Kidney (tissue), 14 donors: ENCODE measurements around the gene ZP2. TPM values are rescaled to one million over a fixed set of nuclear protein-coding genes. Genes with fewer than 3 reads are reported as not detected.
"Not testable (repeated sequence)": the region's sequence is repeated elsewhere in the genome, so short reads cannot be mapped to it uniquely, and the experiment has no call there.

Experiments used
- DNase-seq, 5 donors: peaks; one replicate each; pipeline ENCODE4 v3.0.0-alpha.2; 2013 to 2020
- FAIRE-seq: peaks from 2 replicates; lab custom pipeline; 2012; peaks lifted over from hg19 to GRCh38; lab: Jason Lieb, UNC
- H3K27ac ChIP-seq, 2 donors: one replicate each; pipeline ENCODE4 v1.7.0; 2013; ENCODE audit warnings: low read depth in 2 of 2, low read length in 2 of 2, inconsistent platforms in 1 of 2
- H3K27me3 ChIP-seq: one replicate; pipeline ENCODE4 v1.7.1; 2013; ENCODE audit warnings: low read length, inconsistent platforms; ENCODE audit not compliant: control insufficient read depth, insufficient read depth
- H3K36me3 ChIP-seq, 3 donors: one replicate each; pipeline versions ENCODE4 v1.7.0 to v1.7.1; 2013; ENCODE audit warnings: low read length in 3 of 3, control low read depth in 1 of 3, inconsistent platforms in 1 of 3; ENCODE audit not compliant: insufficient read depth in 3 of 3, control insufficient read depth in 2 of 3
- H3K4me1 ChIP-seq, 3 donors: one replicate each; pipeline versions ENCODE4 v1.7.0 to v1.7.1; 2013; ENCODE audit warnings: low read length in 3 of 3, inconsistent platforms in 1 of 3, low read depth in 1 of 3; ENCODE audit not compliant: control insufficient read depth in 2 of 3, insufficient read depth in 2 of 3
- H3K4me3 ChIP-seq, 3 donors: one replicate each; pipeline versions ENCODE4 v1.7.0 to v1.8.1; 2013; ENCODE audit warnings: low read length in 3 of 3, control low read depth in 1 of 3, inconsistent platforms in 1 of 3
- H3K9ac ChIP-seq, 3 donors: one replicate each; pipeline versions ENCODE4 v1.7.0 to v1.7.1; 2013; ENCODE audit warnings: low read length in 3 of 3, control low read depth in 1 of 3, inconsistent platforms in 1 of 3
- H3K9me3 ChIP-seq, 3 donors: one replicate each; pipeline versions ENCODE4 v1.7.0 to v1.7.1; 2013; ENCODE audit warnings: low read length in 3 of 3, control low read depth in 1 of 3, inconsistent platforms in 1 of 3; ENCODE audit not compliant: control insufficient read depth in 2 of 3, insufficient read depth in 1 of 3
- CTCF ChIP-seq: IDR thresholded peaks from 3 replicates; pipeline ENCODE4 v1.5.1; 2012; ENCODE audit warnings: mild to moderate bottlenecking, moderate library complexity, borderline replicate concordance; ENCODE audit not compliant: insufficient read depth; ENCODE audit errors: extremely low read depth
- intact Hi-C: fragments of 100-400 bp; cut with DNase I; formaldehyde crosslinking; loops from one replicate; pipeline ENCODE4 v1.11.1; 2022
- polyA plus RNA-seq: library from polyadenylated mRNA; stranded (reverse); fragments of 350-450 nt; fragmentation: Illumina TruSeq; extraction: RNeasy Lipid Tissue Mini Kit (QIAGEN cat#74804); gene quantifications from one replicate; pipeline ENCODE4 v1.2.3, GENCODE V29; 2014; ENCODE audit warnings: low read depth, low replicate concordance; ENCODE audit not compliant: insufficient read depth
- total RNA-seq: library from RNA; stranded (reverse); fragmentation: NEBNext Ultra II Directional; extraction: Animal tissue kit (Norgen Biotek cat#: 25700); gene quantifications from one replicate; pipeline ENCODE4 v1.2.1, GENCODE V29; 2021
- donor health status: control.
- donor health status: control.
- donor health status: control.
- donor health status: control.
- donor health status: control.
- donor health status: DM: yes; HTN: yes; CAD: no.
- donor health status: Normal renal cell carcinoma (clear cell type).

The ZP2 gene
- total and polyA plus RNA-seq, 2 donors from 2014 or later = not detected

GRCh38 chr16:21197621-21198020, 13.8 kb downstream of the ZP2 start:
- no peak for FAIRE-seq
- Histone ChIP-seq H3K4me1 (no peaks in the 10 kb centered on the region), H3K36me3 (no peaks in the 10 kb centered on the region), H3K4me3 (no peak overlapping the region), H3K9ac (no peak overlapping the region), H3K27ac (no peak overlapping the region), H3K27me3 (no peaks in the 10 kb centered on the region), H3K9me3 (no peaks in the 10 kb centered on the region)
- no peak for TF ChIP-seq CTCF
- intact Hi-C loops = no loop called here
- no peak for DNase-seq

DNA sequence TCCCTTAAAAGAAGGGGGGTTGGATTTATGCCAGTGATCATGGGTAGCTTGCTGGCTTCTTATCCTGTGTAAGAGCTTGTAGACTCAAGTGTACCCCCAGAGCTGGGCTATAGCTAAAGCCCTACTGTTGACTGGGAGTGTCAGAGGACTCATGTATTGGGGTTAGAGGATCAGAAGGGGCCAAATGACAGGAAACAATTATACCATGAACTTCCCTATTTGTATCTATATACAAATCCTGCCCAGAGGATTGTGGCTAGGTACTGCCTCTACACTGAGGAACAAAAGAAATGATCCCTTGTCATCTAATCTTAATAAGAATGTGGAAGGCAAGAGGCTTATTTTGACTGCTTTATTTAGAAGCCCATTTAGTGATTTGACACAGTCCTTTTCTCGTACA, 14.3 kb downstream of the ZP2 start:
- Histone ChIP-seq H3K36me3 (no peaks in the 10 kb centered on the region), H3K9me3 (no peaks in the 10 kb centered on the region), H3K9ac (no peak overlapping the region), H3K4me1 (no peaks in the 10 kb centered on the region), H3K4me3 (no peak overlapping the region), H3K27me3 (no peaks in the 10 kb centered on the region), H3K27ac (no peak overlapping the region)
- FAIRE-seq (no peak), DNase-seq (no peak)
- no peak for TF ChIP-seq CTCF
- intact Hi-C loops = no loop called here

DNA sequence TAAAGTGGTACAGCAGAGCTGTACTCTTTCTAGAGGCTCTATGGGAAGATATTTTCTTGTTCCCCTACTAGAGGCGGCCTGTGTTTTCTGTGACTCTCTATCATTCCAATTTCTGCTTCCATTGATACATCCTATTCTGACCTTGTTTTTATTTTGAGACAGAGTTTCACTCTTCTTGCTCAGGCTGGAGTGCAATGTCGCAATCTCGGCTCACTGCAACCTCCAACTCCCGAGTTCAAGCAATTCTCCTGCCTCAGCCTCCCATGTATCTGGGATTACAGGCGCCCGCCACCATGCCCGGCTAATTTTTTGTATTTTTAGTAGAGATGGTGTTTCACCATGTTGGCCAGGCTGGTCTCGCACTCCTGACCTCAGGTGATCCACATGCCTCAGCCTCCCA, 16.0 kb downstream of the ZP2 start:
- H3K4me1 ChIP-seq, H3K36me3 ChIP-seq, H3K9me3 ChIP-seq, FAIRE-seq, DNase-seq, H3K27me3 ChIP-seq, H3K27ac ChIP-seq, intact Hi-C loops, H3K4me3 ChIP-seq, H3K9ac ChIP-seq: not testable (repeated sequence)

DNA sequence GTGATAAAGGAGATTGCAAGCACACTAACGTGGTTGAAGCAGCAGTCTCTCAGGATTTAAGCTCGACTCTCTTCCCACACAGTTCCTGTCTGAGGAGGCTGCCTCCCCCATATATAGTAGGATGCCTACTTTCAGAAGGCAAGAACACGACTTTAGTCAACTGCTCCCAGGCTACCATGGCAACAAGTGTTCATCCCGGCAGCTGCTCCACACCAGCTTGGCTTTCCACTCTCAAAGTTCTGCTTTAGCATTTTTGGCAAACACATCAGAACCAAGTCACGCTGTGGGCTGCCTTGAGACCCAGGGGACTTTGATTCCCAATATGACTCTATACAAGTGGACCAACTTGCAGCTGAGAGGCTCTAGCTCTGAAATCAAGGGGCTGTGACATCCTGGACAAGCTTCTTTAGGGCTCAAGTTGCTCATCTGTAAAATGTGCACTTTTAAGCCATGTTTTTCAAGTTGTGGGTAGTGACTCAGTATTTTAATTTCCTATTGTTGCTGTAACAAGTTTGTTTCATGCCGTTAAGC, 16.5 kb downstream of the ZP2 start:
- no peaks in the 10 kb centered on the region for H3K9me3 ChIP-seq
- no peak overlapping the region for H3K27ac ChIP-seq
- no peak for FAIRE-seq
- H3K36me3 ChIP-seq = no peaks in the 10 kb centered on the region
- H3K4me1 ChIP-seq = no peaks in the 10 kb centered on the region
- H3K4me3 ChIP-seq = no peak overlapping the region
- TF ChIP-seq CTCF = no peak
- H3K9ac ChIP-seq = no peak overlapping the region
- H3K27me3 ChIP-seq = no peaks in the 10 kb centered on the region
- DNase-seq = no peak
- intact Hi-C loops = no loop called here
